ENCODE results near the gene CBLL1. TPM values are rescaled to one million over a fixed set of nuclear protein-coding genes. Genes with fewer than 3 reads are reported as not detected.

The CBLL1 gene
- total RNA-seq, 1 donor from 2014 or later = 23.8 TPM

- no peak for DNase-seq (ENCODE audit: extremely low spot score, unreplicated experiment)
- H3K4me3 Mint-ChIP-seq (ENCODE audit: unreplicated experiment) = no peak overlapping the region
- no peaks in the 10 kb centered on the region for H3K4me1 Mint-ChIP-seq (ENCODE audit: unreplicated experiment)
- no peak overlapping the region for H3K27ac Mint-ChIP-seq (ENCODE audit: unreplicated experiment)
- no peaks in the 10 kb centered on the region for H3K36me3 Mint-ChIP-seq (ENCODE audit: unreplicated experiment)
- no peak for TF ChIP-seq CTCF (IDR thresholded peaks at IDR 0.05)
- H3K9me3 Mint-ChIP-seq (ENCODE audit: unreplicated experiment) = no peaks in the 10 kb centered on the region
- peaks cover 15% of the 10 kb centered on the region for H3K27me3 Mint-ChIP-seq (ENCODE audit: unreplicated experiment)
Observed at GRCh38 chr7:107711301-107711700, 32.6 kb upstream of the CBLL1 start.

GRCh38 chr7:107712025-107712424 lies 31.9 kb upstream of the CBLL1 start:
- H3K36me3 Mint-ChIP-seq (ENCODE audit: unreplicated experiment) = no peaks in the 10 kb centered on the region
- H3K9me3 Mint-ChIP-seq (ENCODE audit: unreplicated experiment) = no peaks in the 10 kb centered on the region
- H3K27me3 Mint-ChIP-seq (ENCODE audit: unreplicated experiment) = peaks cover 15% of the 10 kb centered on the region
- DNase-seq (ENCODE audit: extremely low spot score, unreplicated experiment) = no peak
- no peak overlapping the region for H3K27ac Mint-ChIP-seq (ENCODE audit: unreplicated experiment)
- no peak overlapping the region for H3K4me3 Mint-ChIP-seq (ENCODE audit: unreplicated experiment)
- TF ChIP-seq CTCF (IDR thresholded peaks at IDR 0.05) = no peak
- H3K4me1 Mint-ChIP-seq (ENCODE audit: unreplicated experiment) = no peaks in the 10 kb centered on the region

GRCh38 chr7:107712896-107713295 lies 31.0 kb upstream of the CBLL1 start:
- no peak overlapping the region for H3K4me3 Mint-ChIP-seq (ENCODE audit: unreplicated experiment)

GRCh38 chr7:107715531-107715930 lies 28.4 kb upstream of the CBLL1 start:
- TF ChIP-seq CTCF (IDR thresholded peaks at IDR 0.05) = no peak
- Mint-ChIP-seq H3K9me3 (ENCODE audit: unreplicated experiment) (no peaks in the 10 kb centered on the region), H3K4me3 (ENCODE audit: unreplicated experiment) (no peak overlapping the region), H3K4me1 (ENCODE audit: unreplicated experiment) (no peaks in the 10 kb centered on the region), H3K27ac (ENCODE audit: unreplicated experiment) (no peak overlapping the region), H3K27me3 (ENCODE audit: unreplicated experiment) (peaks cover 26% of the 10 kb centered on the region), H3K36me3 (ENCODE audit: unreplicated experiment) (no peaks in the 10 kb centered on the region)
- DNase-seq (ENCODE audit: extremely low spot score, unreplicated experiment) = no peak

More at GRCh38 chr7:107712896-107713295, 31.0 kb upstream of the CBLL1 start:
- Mint-ChIP-seq H3K36me3 (ENCODE audit: unreplicated experiment) (no peaks in the 10 kb centered on the region), H3K27me3 (ENCODE audit: unreplicated experiment) (peaks cover 13% of the 10 kb centered on the region), H3K9me3 (ENCODE audit: unreplicated experiment) (no peaks in the 10 kb centered on the region), H3K27ac (ENCODE audit: unreplicated experiment) (no peak overlapping the region), H3K4me1 (ENCODE audit: unreplicated experiment) (no peaks in the 10 kb centered on the region)
- no peak for DNase-seq (ENCODE audit: extremely low spot score, unreplicated experiment)
- TF ChIP-seq CTCF (IDR thresholded peaks at IDR 0.05) = no peak

- no peaks in the 10 kb centered on the region for H3K9me3 Mint-ChIP-seq (ENCODE audit: unreplicated experiment)
- peaks cover 24% of the 10 kb centered on the region for H3K27me3 Mint-ChIP-seq (ENCODE audit: unreplicated experiment)
- no peaks in the 10 kb centered on the region for H3K4me1 Mint-ChIP-seq (ENCODE audit: unreplicated experiment)
- DNase-seq (ENCODE audit: extremely low spot score, unreplicated experiment) = no peak
- no peak for TF ChIP-seq CTCF (IDR thresholded peaks at IDR 0.05)
- no peak overlapping the region for H3K27ac Mint-ChIP-seq (ENCODE audit: unreplicated experiment)
- no peaks in the 10 kb centered on the region for H3K36me3 Mint-ChIP-seq (ENCODE audit: unreplicated experiment)
- no peak overlapping the region for H3K4me3 Mint-ChIP-seq (ENCODE audit: unreplicated experiment)
Observed at GRCh38 chr7:107718456-107719193, 25.3 kb upstream of the CBLL1 start.

All from osteocyte (in vitro differentiated cells).